Upper lobe of left lung (tissue), 6 donors: Measurements from ENCODE around the gene PTPRF. TPM values are rescaled to one million over a fixed set of nuclear protein-coding genes. Genes with fewer than 3 reads are reported as not detected.

Experiments
- ATAC-seq, 2 donors: fragments of 200-7000 bp; cut with Tn5 transposase; one replicate each; pipeline ENCODE4 v1.9.1; 2022; ENCODE audit warnings: mild to moderate bottlenecking in 2 of 2, moderate library complexity in 2 of 2; ENCODE audit not compliant: low FRiP score in 2 of 2
- DNase-seq, 2 donors: peaks; one replicate each; pipeline ENCODE4 v3.0.0-alpha.2; 2019 to 2020
- H3K27ac ChIP-seq, 4 donors: fragments of 200-600 bp; sonication (generic); one replicate each; pipeline ENCODE4 v1.5.1; 2016 to 2019
- H3K27me3 ChIP-seq, 4 donors: fragments of 200-600 bp; sonication (generic); one replicate each; pipeline ENCODE4 v1.5.1; 2017 to 2019
- H3K36me3 ChIP-seq, 4 donors: fragments of 200-600 bp; sonication (generic); one replicate each; pipeline ENCODE4 v1.5.1; 2016 to 2019
- H3K4me1 ChIP-seq, 4 donors: fragments of 200-600 bp; sonication (generic); one replicate each; pipeline ENCODE4 v1.5.1; 2018 to 2019
- H3K4me3 ChIP-seq, 4 donors: fragments of 200-600 bp; sonication (generic); one replicate each; pipeline ENCODE4 v1.5.1; 2017 to 2019; ENCODE audit warnings: mild to moderate bottlenecking in 2 of 4, moderate library complexity in 1 of 4
- H3K9me3 ChIP-seq, 4 donors: fragments of 200-600 bp; sonication (generic); one replicate each; pipeline ENCODE4 v1.5.1; 2018 to 2019
- EP300 ChIP-seq, 4 donors: sonication (generic); formaldehyde crosslinking; IDR thresholded peaks; one replicate each; pipeline ENCODE4 v1.5.1; 2017; ENCODE audit warnings: antibody characterized with exemption in 4 of 4, control low read depth in 2 of 4
- POLR2A ChIP-seq, 4 donors: fragments of 450-650 bp; IDR thresholded peaks; one replicate each; pipeline ENCODE4 v1.5.1; 2016 to 2017; ENCODE audit warnings: antibody characterized with exemption in 4 of 4, mild to moderate bottlenecking in 2 of 4
- POLR2AphosphoS5 ChIP-seq, 2 donors: sonication (generic); formaldehyde crosslinking; IDR thresholded peaks; one replicate each; pipeline ENCODE4 v1.5.1; 2017; ENCODE audit warnings: antibody characterized with exemption in 2 of 2
- WGBS, 2 donors: methylation state at CpG; one replicate each; pipeline ENCODE4 v1.1.5; 2017 to 2018; 5-methylcytosine and 5-hydroxymethylcytosine counted together
- total RNA-seq, 6 donors: library from RNA; depleted of rRNA in 4 of 6; stranded (reverse); fragments of >200 nt in 4 of 6; gene quantifications; one replicate each; pipeline versions ENCODE4 v1.1.0 to v1.2.1, GENCODE V29; 2016 to 2021
- TF ChIP-seq, protein P1 (sequence below), 6 experiments: fragments of 450-650 bp in 4 of 6; fragments of 200-600 bp in 2 of 6; sonication (generic) in 2 of 6; IDR thresholded peaks; one replicate each; pipeline ENCODE4 v1.5.1; 2016 to 2019; ENCODE audit warnings: antibody characterized with exemption in 6 of 6
- donor health status: DM: no; HTN: no; CAD: no; lungs with moderate emphysema.
- donor health status: DM: no; HTN: yes; CAD: no; lungs with severe emphysema.

PTPRF gene
- total RNA-seq, 6 donors from 2014 or later: 133 to 201 (median 171) TPM

GRCh38 chr1:43618521-43619313 is 88.0 kb downstream of the PTPRF start:
- no peak for ATAC-seq
- no peak for DNase-seq
- no peak for TF ChIP-seq POLR2AphosphoS5 (IDR thresholded peaks at IDR 0.05)
- TF ChIP-seq, protein P1, sequence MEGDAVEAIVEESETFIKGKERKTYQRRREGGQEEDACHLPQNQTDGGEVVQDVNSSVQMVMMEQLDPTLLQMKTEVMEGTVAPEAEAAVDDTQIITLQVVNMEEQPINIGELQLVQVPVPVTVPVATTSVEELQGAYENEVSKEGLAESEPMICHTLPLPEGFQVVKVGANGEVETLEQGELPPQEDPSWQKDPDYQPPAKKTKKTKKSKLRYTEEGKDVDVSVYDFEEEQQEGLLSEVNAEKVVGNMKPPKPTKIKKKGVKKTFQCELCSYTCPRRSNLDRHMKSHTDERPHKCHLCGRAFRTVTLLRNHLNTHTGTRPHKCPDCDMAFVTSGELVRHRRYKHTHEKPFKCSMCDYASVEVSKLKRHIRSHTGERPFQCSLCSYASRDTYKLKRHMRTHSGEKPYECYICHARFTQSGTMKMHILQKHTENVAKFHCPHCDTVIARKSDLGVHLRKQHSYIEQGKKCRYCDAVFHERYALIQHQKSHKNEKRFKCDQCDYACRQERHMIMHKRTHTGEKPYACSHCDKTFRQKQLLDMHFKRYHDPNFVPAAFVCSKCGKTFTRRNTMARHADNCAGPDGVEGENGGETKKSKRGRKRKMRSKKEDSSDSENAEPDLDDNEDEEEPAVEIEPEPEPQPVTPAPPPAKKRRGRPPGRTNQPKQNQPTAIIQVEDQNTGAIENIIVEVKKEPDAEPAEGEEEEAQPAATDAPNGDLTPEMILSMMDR (IDR thresholded peaks at IDR 0.05): no peak
- no peak for TF ChIP-seq POLR2A (IDR thresholded peaks at IDR 0.05)
- TF ChIP-seq EP300 (IDR thresholded peaks at IDR 0.05): no peak

GRCh38 chr1:43619314-43619790 is 88.7 kb downstream of the PTPRF start:
- TF ChIP-seq POLR2A (IDR thresholded peaks at IDR 0.05): no peak
- TF ChIP-seq POLR2AphosphoS5 (IDR thresholded peaks at IDR 0.05): no peak
- TF ChIP-seq, protein P1 (IDR thresholded peaks at IDR 0.05): no peak
- TF ChIP-seq EP300 (IDR thresholded peaks at IDR 0.05): no peak
- WGBS, 2 donors: 97 to 99% methylated on average over 12 to 21 of the region's 21 CpGs
- DNase-seq (no peak), ATAC-seq (no peak)
- Histone ChIP-seq H3K9me3 (no peaks in the 10 kb centered on the region), H3K27ac (no peak overlapping the region), H3K27me3 (no peaks in the 10 kb centered on the region), H3K36me3 (peaks cover 0 to 69% (median 35%) of the 10 kb centered on the region in 4 donors), H3K4me3 (no peak overlapping the region), H3K4me1 (no peaks in the 10 kb centered on the region)

More at GRCh38 chr1:43618521-43619313, 88.0 kb downstream of the PTPRF start:
- WGBS, 2 donors: 93 to 98% methylated on average over 13 to 22 of the region's 22 CpGs
- Histone ChIP-seq H3K9me3 (no peaks in the 10 kb centered on the region), H3K4me3 (no peak overlapping the region), H3K27ac (no peak overlapping the region), H3K36me3 (peaks cover 0 to 75% (median 41%) of the 10 kb centered on the region in 4 donors), H3K4me1 (no peaks in the 10 kb centered on the region), H3K27me3 (no peaks in the 10 kb centered on the region)

- ATAC-seq (no peak), DNase-seq (no peak)
- Histone ChIP-seq H3K4me1 (no peaks in the 10 kb centered on the region), H3K36me3 (peaks cover 0 to 63% (median 33%) of the 10 kb centered on the region in 4 donors), H3K27ac (no peak overlapping the region), H3K27me3 (no peaks in the 10 kb centered on the region), H3K9me3 (no peaks in the 10 kb centered on the region), H3K4me3 (no peak overlapping the region)
- TF ChIP-seq, protein P1 (IDR thresholded peaks at IDR 0.05): no peak
- no peak for TF ChIP-seq EP300 (IDR thresholded peaks at IDR 0.05)
- no peak for TF ChIP-seq POLR2AphosphoS5 (IDR thresholded peaks at IDR 0.05)
- no peak for TF ChIP-seq POLR2A (IDR thresholded peaks at IDR 0.05)
- WGBS, 2 donors: 94 to 95% methylated on average over 8 to 22 of the region's 22 CpGs
These were observed 89.6 kb downstream of the PTPRF start for GRCh38 chr1:43619996-43620920.

GRCh38 chr1:43620956-43621355 is 90.3 kb downstream of the PTPRF start:
- no peaks in the 10 kb centered on the region for H3K4me1 ChIP-seq
- TF ChIP-seq POLR2AphosphoS5 (IDR thresholded peaks at IDR 0.05) (no peak), EP300 (IDR thresholded peaks at IDR 0.05) (no peak), POLR2A (IDR thresholded peaks at IDR 0.05) (no peak)
- TF ChIP-seq, protein P1 (IDR thresholded peaks at IDR 0.05): no peak
- ATAC-seq: no peak
- H3K27ac ChIP-seq: no peak overlapping the region
- no peak for DNase-seq
- no peak overlapping the region for H3K4me3 ChIP-seq
- peaks cover 0 to 58% (median 31%) of the 10 kb centered on the region in 4 donors for H3K36me3 ChIP-seq
- WGBS, 2 donors: 94 to 100% methylated on average over 1 to 16 of the region's 16 CpGs
- no peaks in the 10 kb centered on the region for H3K9me3 ChIP-seq
- no peaks in the 10 kb centered on the region for H3K27me3 ChIP-seq
